Measurements from ENCODE around the gene FALEC.

FALEC gene

DNA sequence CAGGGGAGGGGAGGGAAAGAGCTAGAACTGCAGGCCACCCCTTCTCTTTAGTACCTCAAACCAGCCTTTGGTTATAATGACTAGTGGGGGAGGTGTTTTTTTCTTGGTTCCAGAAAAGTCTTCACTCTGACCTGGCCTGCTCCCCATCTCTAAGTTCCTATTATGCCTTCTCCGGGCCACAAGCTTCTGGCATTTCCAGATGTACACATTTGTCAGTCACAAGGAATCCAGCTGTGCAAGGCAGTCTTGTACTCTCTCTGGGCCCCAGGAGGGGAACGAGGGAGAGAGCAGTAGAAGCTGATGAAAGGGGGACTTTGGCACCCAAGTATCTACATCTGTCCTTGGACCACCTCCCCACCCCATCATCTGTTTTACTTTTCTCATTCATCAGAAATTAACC, 2.7 kb upstream of the FALEC start:
- DNase-seq: no peak

DNA sequence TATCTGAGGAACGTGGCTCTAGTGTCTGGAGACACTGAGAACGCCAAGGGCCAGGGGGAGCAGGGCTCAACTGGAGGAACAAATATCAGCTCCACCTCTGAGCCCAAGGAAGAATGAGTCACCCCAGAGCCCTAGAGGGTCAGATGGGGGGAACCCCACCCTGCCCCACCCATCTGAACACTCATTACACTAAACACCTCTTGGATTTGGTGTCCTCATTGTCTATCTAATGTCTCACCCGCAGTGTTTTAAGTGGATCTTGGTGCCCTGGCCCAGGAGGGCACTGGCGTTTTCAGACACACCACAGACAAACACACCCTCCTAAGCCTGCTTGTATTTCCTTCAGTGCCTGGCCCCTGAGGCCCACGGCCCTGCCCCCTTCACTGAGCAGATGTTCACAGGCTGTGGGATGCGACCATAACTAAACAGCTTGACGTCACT, 2.2 kb upstream of the FALEC start:
- no peak for DNase-seq

DNA sequence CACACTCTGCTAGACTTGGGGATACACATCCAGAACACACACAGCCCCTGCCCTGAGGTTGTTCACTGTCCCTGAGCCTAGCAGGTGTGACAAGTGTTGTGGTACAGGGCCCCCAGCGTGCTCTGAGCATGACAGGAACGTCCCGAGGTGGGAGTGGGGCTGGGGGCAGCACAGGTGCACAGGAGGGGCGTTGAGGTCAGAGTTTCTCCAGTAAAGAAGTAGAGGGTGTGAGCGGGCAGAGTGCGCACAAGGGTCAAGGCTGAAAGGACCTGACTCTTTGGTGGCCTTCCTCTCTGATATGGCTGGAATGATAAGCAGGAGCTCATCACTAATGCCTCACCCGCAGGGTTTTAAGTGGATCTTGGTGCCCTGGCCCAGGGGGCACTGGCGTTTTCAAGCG, 1.3 kb upstream of the FALEC start:
- no peak for DNase-seq

DNA sequence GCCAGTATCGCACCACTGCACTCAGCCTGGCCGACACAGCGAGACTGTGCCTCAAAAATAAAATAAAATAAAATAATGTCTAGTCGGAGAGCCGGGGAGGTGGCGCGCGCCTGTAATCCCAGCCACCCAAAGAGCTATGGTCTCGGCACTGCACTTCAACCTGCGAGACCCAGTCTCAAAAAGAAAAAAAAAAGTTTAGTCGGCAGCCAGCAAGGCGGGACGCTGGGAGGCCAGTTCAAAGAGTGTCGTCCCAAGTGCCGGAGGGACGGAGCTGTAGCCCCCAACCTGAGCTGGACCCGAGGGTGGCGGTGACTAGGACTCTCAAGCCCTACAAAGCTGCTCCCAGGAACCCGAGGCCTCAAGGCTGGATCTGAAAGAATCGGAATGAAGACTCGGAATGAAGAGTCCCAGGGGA, 632 bp upstream of the FALEC start:
- DNase-seq: no peak

DNA sequence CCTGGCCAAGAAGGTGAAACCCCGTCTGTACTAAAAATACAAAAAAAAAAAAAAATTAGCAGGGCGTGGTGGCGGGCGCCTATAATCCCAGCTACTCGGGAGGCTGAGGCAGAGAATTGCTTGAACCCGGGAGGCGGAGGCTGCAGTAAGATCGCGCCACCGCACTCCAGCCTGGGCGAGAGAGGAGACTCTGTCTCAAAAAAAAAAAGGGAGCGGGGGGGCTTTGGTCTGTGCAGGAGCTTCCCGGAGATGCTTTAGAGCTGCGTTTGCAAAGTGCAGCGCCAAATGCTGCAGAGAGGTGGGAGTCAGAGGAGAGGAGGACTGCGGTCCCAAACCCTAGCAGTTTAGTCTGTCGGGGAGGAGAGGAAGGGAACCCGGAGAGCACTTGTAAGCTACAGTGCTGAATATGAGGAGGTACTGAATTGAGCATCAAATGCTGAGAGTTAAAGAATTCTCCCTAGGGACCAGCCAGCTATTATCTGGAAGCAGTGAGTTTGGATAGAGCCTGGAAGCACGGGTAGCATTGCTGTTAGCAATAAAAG, 569 bp downstream of the FALEC start:
- no peak for DNase-seq

DNA sequence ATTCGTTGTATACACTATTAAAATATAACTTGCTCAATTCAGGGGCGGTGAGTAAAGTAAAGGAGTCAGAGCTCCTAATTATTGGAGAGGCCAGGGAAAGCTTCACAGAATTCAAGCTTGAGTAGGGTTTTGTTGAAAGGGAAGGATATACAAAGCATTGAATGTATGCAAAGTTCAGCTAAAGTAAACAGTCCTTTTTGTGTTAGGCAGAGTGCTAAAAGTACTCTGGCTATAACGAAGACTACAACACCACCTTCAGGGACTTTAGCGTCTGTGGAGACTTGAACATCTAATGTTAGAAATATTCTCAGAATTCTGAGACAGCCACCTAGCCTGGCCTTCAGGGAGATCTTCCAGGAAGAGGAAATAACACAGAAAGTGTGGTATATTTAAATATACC, 1.1 kb downstream of the FALEC start:
- DNase-seq: no peak

DNA sequence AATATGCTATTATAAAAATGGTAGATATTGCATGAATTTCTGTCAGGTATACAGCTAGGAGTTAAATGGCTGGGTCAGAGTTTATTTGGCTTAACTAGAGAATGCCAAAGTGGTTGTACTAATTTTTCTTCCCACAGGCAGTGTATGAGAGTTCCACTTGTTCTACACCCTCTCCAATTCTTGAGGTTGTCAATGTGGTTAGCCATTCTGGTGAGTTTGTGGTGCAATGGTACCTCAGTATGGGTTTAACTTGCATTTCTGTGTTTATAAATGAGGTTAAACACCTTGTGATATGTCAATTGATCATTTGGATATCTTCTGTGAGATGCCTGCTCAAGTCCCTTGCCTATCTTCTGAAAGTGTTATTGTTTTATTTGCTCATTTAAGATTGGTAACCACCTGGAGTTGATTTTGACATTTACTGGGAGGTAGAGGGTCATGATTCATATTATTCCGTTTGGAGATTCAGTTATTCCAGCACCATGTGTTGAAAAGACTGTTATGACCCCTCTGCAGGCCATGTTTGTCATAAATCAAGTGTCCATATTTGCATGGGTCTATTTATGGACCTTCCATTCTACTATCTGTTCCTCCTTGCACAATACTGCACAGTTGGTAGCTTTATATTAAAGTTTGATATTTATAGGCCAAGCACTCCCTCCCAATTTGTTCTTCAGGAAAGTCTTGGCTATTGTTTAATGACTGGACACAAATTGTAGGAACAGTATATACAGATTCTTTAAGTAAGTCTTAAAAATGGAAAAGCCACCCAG, 5.8 kb downstream of the FALEC start:
- no peak for DNase-seq

DNA sequence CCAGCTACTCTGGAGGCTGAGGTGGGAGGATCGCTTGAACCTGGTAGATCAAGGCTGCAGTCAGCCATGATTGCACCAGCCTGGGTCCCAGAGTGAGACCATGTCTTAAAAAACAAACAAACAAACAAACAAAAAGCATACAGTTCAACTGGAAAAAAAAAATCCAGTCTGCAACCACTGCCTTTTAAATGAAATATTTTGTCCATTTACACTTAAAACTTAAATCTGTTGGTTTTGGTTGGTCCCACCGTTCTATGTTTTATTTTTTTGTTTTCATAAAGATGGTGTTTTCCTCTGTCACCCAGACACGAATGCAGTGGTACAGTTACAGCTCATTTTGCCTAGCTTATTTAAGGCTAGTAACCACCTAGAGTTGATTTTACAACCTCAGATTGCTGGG, 9.8 kb downstream of the FALEC start:
- DNase-seq: no peak

DNA sequence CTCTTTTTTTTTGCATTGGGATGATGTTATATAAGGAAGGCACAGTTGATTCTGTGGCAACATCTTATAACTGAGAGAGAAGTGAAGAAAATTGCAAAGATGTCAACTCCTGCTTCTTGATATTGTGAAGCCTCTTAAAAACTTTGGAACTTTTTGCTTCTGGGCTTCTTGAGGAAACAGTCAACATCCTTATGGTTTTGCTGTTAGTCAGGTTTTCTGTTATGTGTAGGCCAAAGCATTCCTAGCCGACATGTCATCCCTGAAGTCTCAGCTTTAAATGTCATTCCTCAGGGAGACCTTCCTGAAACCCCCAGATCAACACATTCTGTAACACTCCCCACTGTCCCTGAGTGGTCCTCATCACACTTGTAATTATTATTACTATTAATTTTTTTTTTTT, 12.6 kb downstream of the FALEC start:
- DNase-seq: peak; percentile 51

DNA sequence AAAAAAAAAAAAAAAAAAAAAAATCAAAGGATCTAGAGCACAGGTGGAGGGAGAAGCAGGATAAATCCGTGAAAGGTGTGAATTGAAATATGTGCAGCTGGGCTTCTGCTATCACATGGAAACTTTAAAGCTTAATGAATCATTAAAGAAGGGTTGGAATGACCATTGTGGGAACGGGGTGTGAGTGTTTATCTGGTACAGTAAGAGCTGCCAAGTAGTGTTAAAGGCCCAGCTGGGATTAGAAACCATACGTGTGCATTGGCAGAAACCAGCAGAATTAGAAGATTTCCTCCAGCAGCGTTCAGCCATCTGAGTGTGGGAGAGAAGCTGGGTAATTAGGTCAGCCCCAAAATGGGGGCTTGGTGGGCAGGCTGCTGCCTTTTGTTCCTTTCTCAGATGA, 13.5 kb downstream of the FALEC start:
- DNase-seq: no peak

DNA sequence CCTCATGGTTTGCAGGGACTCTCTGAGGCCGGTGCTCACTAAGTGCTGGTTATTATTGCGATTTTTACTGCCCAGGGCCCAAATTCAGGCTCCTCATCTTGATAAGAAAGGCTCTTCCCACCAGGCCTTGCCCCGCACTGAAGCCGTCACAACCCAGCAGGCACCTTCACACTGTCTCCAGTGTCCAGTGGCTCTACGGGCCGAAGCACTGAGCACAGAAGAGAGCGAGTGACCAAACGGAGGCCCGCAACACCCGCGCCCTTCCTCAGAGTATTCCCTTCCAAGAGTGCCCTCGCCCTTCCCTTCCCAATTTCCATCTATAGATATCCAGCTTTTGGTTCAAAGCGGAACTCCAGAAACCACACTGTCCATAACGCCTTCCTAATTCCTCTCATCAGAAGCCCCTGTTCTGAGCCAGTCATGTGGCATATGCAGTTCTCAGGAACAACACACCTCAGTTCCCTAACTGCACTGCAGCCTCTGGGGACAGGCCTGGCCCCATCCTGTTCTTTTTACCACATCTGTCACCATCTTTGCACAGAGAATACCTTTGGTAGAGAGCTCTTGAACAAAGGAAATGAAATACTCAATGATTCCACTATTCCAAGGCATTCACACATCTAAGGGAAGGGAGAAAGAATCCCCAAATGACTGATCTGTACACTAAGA, 15.1 kb downstream of the FALEC start:
- DNase-seq: no peak

DNA sequence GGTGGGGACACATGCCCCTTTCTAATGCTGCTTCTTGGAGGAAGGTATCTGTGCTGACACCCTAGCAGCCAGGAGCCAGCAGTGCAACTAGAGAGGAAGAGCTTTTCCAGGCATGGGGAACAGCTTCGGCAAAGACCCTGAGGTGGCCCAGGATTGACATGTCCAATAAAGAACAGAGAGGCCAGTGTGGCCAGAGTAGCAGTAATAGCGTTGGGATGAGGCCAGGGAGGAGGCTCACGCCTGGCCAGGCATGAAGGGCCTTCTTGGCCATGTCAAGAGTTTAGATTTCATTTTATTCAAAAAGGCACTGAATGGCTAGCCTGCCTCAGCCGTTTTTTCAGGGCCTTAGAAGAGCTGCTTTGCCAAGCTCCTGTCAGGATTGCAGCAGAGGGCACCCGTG, 17.3 kb downstream of the FALEC start:
- DNase-seq: no peak

DNA sequence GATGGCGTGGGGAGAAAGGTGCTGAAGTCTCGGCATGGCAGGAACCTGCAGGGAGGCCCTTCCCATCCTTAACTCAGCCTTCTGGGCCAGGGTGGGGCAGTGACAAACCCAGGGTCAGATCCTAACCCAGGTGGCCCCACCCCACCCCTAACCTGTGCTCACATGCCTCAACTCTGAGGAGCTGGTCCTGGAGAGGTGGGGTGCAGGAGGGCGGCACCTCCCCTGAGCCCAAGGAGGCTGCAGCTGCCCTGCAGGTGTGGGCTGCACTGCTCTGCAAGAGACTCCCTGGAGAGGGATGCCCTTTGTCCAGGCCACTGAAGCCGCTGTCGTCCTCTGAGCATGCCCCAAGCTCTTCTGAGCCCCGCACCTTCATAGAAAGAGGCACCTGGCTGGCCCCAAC, 18.4 kb downstream of the FALEC start:
- DNase-seq: no peak

DNA sequence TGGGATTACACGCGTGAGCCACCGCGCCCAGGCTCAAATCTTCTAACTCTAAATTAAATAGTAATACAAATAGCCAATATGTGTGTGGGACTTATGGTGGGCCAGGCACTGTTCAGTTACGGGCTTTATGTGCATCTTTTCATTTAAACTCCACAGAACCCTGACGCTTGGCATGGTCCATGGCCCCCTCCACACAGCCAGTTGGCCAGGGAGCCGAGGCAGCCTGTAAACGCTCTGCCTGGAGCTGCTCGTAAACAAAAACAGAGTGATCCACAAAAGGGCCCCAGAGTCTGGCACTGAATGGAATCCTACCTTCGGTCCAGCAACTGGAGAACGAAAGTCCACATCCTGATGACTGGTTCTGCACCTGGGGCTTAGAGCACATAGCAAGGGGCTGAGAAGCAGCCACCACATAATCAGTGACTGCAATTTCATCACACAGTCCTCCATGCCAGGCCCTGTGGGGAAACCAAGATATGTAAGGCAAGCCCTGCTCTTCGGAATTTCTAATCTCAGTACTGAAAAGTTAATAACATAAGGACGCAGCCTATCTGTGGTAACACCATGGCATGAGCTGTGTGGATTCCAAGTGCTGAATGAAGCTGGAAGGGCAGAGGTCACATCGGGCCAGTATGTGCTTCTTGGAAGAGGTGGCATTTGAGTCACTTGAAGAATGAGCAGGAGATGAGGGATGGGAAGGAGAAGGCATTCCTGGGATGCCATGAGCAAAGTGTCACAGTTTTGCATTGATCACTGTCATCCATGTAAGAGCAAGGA, 20.1 kb downstream of the FALEC start:
- DNase-seq: no peak

DNA sequence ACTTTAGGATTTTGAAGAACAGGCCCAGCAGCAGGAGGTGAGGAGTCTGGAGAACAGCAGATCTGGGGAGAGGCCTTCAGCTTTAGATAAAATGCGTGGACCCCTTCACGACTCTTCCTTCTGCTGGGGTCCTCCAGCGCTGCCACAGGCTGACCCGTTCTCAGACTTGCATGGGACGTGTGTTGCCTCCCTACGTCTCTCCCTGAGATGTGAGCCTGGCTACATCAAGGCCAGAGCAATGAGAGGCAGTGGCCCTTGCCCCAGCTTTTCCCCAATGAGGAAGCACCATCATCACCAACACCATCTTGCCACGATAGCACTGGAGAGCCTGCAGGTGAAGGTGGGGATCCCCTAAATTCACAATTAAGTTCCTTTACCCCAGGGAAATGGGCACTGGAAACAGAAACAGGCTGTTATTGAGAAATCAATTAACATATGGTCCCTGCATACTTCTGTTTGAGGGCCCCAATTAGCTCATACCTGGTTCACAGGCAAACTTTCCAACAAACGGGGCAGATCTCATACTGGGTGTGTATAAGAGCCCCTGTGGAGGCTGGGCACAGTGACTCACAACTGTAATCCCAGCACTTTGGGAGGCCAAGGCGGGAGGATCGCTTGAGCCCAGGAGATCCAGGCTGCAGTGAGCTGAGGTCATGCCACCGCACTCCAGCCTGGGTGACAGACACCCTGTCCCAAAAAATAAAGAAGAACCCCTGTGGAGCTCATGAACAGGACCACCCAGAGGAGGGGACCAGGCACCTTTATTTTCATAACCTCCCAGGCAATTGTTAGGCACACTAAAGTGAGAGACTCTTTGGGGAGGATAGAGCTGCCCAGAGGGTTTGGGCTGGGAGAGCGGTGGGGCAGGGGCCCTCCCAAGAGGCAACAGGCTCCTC, 21.5 kb downstream of the FALEC start:
- no peak for DNase-seq

DNA sequence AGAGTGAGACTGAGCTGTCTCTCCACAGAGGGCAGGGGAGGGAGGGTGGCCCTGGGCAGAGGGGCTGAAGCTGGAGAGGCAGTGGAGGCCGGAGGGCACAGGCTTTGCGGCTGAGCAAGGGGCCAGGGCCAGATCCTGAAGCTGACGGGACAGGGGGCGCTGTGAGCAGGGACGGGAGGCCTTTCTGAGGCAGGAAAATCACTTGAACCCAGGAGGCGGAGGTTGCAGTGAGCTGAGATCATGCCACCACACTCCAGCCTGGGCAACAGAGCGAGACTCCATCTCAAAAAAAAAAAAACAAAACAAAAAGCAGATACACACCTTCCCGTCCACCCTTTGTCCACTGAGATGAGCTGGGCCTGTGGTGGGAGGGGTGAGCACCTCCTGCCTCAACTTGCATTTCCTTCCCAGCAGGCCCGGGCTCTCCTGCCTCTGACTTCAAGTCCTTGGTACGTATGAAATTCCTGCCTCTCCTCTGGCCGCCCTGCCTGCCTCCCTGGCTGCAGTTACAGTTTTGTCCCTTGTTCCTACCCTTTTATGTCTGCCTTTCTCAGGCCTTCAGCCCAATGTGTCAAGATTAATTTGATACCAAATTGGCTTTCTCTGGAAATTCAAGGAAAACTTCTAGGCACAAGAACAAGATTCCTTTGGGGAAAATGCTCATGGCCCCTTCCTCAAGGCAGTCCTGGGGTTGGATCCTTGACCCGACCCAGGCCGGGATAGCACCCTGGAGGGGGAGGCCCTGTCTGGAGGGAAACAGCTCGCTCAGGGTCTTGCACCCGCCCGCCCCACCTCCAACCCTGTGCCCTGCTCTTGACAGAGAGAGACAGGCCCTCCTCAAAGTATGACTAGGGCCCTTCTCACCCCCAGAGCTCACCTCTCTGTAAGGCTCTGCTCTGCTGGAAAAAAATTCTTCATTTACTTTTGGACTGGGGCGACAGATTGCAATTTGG, 22.5 kb downstream of the FALEC start:
- DNase-seq: no peak

DNA sequence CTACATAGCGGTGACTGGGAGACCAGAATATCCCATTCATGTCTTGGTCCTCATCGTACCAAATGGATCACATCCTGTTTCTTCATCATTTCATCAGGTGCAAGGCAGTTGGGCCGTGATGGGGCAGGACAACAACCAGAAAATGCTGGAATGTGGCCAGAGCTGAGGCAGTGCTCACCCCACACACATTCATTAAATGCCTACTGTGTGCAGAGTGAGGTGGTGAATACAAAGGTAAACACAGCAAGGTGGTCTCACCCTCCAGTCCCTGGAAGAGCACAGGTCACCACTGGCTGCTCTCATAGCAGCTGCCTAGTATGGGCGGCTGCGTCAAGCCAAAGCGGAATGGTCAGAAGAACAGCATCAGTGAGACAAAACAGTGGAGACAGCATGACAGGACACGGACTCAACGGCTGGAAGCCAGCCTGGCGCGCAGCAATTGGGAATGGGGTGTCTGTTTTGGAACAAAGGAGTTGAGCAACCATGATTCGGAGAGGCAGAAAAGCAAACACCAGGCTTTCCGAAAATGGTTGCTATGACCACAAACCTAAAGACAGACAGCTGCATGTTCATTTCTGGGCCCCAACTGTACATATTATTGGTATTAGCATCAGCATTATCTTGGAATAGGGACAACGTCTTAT, 28.1 kb downstream of the FALEC start:
- no peak for DNase-seq

DNA sequence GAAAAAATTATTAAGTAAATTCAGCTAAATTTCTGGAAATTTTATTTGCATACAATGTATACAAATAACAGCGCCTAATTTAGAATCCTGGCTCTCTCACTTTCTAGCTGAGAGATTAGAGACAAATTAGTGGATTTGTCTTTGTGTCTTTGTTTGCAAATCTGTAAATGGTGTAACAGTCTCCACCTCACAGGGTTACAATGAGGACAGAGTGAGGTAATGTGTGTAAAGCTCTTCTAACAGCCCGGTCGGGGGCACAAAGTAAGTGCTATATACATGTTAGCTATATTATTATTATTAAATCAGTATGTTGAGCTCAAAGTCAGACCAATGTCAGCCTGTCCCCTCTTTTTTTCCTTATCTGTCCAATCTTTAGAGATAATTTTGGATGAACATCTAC, 28.7 kb downstream of the FALEC start:
- DNase-seq: no peak

DNA sequence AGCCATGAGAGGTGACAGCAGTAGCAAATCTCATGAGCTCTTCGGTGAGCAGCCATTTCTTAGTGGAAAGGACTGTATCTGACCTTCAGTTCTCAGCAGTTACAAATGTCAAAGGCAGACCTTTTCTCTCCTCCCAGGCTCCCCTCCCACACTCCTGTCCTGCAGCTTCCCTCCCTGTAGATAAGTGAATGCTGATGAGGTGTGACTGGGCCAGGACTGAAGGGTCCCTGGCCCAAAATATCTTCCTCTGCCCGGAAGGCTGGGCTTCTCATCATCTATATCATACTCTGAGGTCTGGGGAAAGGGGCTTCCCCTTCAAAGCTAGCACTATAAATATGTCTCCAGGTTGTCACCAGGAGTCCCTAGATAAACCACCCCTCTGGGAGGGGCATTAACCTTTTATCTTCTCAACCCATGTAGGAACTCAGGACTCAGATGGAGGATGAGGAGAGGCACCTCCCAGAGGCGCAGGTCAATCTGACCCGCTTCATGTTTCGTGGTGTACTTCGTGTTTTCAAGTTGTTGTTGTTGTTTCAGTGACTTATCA, 30.0 kb downstream of the FALEC start:
- no peak for DNase-seq

DNA sequence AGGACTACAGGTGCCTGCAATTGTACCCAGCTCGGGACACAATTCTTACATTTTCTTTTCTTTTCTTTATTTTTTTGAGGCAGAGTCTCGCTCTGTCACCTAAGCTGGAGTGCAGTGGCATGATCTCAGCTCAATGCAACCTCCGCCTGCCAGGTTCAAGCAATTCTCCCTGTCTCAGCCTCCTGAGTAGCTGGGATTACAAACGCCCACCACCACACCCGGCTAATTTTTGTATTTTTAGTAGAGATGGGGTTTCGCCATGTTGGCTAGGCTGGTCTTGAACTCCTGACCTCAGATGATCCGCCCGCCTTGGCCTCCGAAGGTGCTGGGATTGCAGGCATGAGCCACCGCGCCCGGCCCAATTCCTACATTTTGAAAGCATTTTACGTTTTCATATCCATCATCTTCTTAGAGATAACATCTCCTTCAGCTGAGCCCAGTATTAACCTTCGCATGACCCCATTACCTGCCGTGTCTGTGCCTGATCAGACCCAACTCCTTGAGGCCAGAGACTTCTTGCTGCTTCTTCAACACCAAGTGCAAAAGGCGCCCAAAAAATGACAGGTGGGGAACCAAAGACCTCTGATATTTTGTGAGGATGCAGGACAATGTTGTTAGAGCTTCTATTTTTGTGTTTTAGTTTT, 30.9 kb downstream of the FALEC start:
- DNase-seq: no peak

All from amniotic stem cell (primary cell).